ENCODE measurements around the gene FILIP1.

The FILIP1 gene

GRCh38 chr6:75326557-75327258, 166.9 kb downstream of the FILIP1 start:
- H3K4me3 ChIP-seq (ENCODE audit: low read depth, low read length) = no peak overlapping the region
- TF ChIP-seq, protein P1, sequence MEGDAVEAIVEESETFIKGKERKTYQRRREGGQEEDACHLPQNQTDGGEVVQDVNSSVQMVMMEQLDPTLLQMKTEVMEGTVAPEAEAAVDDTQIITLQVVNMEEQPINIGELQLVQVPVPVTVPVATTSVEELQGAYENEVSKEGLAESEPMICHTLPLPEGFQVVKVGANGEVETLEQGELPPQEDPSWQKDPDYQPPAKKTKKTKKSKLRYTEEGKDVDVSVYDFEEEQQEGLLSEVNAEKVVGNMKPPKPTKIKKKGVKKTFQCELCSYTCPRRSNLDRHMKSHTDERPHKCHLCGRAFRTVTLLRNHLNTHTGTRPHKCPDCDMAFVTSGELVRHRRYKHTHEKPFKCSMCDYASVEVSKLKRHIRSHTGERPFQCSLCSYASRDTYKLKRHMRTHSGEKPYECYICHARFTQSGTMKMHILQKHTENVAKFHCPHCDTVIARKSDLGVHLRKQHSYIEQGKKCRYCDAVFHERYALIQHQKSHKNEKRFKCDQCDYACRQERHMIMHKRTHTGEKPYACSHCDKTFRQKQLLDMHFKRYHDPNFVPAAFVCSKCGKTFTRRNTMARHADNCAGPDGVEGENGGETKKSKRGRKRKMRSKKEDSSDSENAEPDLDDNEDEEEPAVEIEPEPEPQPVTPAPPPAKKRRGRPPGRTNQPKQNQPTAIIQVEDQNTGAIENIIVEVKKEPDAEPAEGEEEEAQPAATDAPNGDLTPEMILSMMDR (IDR thresholded peaks at IDR 0.05; ENCODE audit: low read depth, low read length) = no peak

DNA sequence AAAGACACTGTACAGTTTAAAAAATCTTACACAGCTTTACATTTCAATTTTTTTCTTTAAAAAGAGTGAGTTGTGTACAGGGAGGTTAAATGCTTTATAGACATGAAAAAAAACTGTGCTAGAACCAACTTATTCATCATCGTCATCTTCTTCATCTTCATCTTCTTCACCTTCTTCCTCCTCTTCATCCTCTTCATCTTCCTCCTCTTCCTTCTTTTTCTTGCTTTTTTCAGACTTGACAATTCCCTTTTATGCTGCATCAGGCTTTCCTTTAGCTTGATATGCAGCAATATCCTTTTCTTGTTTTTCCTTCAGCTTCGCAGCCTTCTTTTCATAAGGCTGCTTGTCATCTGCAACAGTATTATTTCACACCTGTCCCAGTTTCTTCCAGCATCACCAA, 174.7 kb downstream of the FILIP1 start:
- no peak overlapping the region for H3K4me3 ChIP-seq (ENCODE audit: low read depth, low read length)
- TF ChIP-seq, protein P1 (IDR thresholded peaks at IDR 0.05; ENCODE audit: low read depth, low read length) = no peak

- H3K4me3 ChIP-seq (ENCODE audit: low read depth, low read length) = no peak overlapping the region; the same call in 1 of the 2 replicates
- TF ChIP-seq, protein P1 (IDR thresholded peaks at IDR 0.05; ENCODE audit: low read depth, low read length) = no peak
These were observed 175.9 kb downstream of the FILIP1 start for GRCh38 chr6:75317503-75318206.

GRCh38 chr6:75315978-75316377, 177.6 kb downstream of the FILIP1 start:
- TF ChIP-seq, protein P1 (IDR thresholded peaks at IDR 0.05; ENCODE audit: low read depth, low read length) = no peak
- no peak overlapping the region for H3K4me3 ChIP-seq (ENCODE audit: low read depth, low read length)

DNA sequence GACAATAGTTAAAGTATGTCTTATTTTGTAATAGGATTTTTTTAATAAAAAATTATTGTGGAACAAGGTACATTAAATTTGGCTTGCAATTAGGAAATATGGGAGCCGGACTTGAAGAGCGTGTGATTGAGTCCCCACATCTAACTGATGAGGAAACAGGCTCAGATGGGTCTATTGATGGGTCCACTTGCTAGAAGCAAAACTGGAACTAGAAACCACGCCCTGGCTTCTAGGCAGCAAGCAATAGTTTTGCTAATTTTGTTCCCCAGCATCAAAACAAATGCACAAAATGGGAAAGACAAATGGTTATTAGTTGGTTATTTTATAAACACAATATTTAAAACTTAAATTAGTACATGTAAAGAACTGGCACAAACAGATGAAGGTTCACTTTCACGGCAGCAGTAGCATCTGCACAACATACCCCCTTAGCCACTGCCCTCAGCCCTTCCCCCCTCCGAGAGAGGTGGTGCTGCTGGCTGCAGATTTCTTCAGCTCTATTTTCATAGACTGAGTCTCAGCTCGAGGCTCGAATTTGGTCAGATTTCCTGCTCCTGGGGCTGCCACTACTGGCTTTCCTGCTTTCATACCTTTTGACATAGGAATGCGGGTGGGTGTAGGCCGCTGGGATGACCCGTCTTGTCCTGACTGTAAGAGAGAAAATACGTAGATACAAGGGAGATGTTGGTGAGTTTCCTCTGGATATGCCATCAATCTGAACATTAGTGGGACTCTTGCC, 185.2 kb downstream of the FILIP1 start:
- TF ChIP-seq, protein P1 (IDR thresholded peaks at IDR 0.05; ENCODE audit: low read depth, low read length) = no peak
- no peak overlapping the region for H3K4me3 ChIP-seq (ENCODE audit: low read depth, low read length)

DNA sequence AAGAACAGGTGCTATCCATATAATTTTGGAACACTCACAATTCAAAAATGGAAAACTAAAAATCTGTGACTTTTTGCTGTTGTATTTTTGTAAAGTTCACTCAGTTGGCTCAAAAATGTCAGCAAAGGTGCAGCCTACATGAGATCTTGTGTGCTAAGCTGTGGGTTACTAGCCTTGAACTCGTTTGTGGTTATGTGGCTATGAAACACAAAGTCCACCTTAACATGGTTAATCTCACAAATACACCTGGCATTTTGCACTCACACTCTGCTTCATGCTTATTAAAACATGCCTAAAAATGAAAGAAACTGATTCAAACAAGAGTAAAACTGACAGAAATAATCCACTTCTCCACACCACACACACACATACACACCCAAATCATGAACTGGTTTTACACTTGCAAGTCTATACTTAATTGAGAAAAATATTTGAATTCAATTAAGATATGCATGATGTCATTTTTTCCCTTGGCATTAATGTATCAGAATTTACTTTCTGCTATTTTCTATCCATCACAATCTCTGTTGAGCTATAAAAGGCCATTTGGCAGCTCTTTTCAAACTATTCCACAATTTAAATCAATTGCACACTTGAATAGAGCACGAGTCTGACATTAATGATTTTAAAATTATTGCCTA, 186.1 kb downstream of the FILIP1 start:
- no peak overlapping the region for H3K4me3 ChIP-seq (ENCODE audit: low read depth, low read length)
- TF ChIP-seq, protein P1 (IDR thresholded peaks at IDR 0.05; ENCODE audit: low read depth, low read length) = no peak
